ENCODE data around the gene CD300E. TPM values are rescaled to one million over a fixed set of nuclear protein-coding genes. Genes with fewer than 3 reads are reported as not detected.
A peak's percentile ranks its signal among the peaks of the same experiment; 100 is the strongest.

CD300E gene
- total and polyA plus RNA-seq, 2 of the 4 experiments (the other 2 are of a cell fraction) = not detected

DNA sequence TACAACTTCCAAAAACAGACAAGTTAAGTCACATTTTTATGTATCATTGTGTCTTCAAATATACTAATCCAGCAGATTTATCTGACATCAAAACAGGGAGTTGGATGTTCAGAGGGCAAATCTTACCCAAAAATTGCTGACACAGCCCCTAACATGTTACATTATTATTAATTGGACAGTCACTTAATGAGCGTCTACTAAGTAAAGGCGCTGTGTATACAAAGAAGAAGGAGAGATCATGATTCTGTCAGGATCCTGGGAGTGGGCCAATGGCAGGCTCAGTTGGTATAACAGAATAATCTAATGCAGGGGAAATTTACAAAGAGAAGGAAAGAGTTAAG, 18.4 kb upstream of the CD300E start:
- Histone ChIP-seq H2BK120ac (ENCODE audit: low read depth, low read length) (no peak overlapping the region), H3K9me1 (ENCODE audit: insufficient read depth, low read length) (no peaks in the 10 kb centered on the region), H3K4me1 (ENCODE audit: control insufficient read depth, insufficient read depth, low read length) (no peaks in the 10 kb centered on the region), H3K36me3 (ENCODE audit: control insufficient read depth, insufficient read depth, low read length) (no peaks in the 10 kb centered on the region), H3K4ac (ENCODE audit: low read depth, low read length) (no peak overlapping the region), H2AFZ (replicated peaks; ENCODE audit: low read length, poor library complexity) (no peak overlapping the region), H2BK5ac (ENCODE audit: low read depth, low read length, poor library complexity, severe bottlenecking) (no peak overlapping the region), H2BK15ac (ENCODE audit: low read depth, low read length) (no peak overlapping the region), H3K56ac (ENCODE audit: extremely low read depth, insufficient read depth, low read length) (no peak overlapping the region), H3K4me2 (ENCODE audit: low read depth, low read length) (no peak overlapping the region), H3K18ac (ENCODE audit: low read depth, low read length) (no peak overlapping the region), H2BK20ac (ENCODE audit: low read depth, low read length) (no peak overlapping the region), H2AK5ac (ENCODE audit: low read depth, low read length) (no peak overlapping the region), H4K20me1 (ENCODE audit: insufficient read depth, low read length) (no peaks in the 10 kb centered on the region), H3K23ac (ENCODE audit: low read depth, low read length) (no peak overlapping the region), H3K79me1 (ENCODE audit: low read depth in 1 of 2, low read length in 2 of 2) (no peaks in the 10 kb centered on the region), H3K9me3 (ENCODE audit: control insufficient read depth, insufficient read depth, low read length) (no peaks in the 10 kb centered on the region), H4K5ac (ENCODE audit: low read depth, low read length) (no peak overlapping the region), H4K8ac (ENCODE audit: low read depth in 2 of 2, low read length in 2 of 2) (no peak overlapping the region), H3K4me3 (ENCODE audit: insufficient read depth, low read depth, low read length) (no peak overlapping the region), H3K14ac (replicated peaks; ENCODE audit: low read depth, low read length) (no peak overlapping the region), H3K27me3 (ENCODE audit: control insufficient read depth, insufficient read depth, low read length) (no peaks in the 10 kb centered on the region), H3K9ac (ENCODE audit: low read depth, low read length) (no peak overlapping the region), H2AK9ac (replicated peaks; ENCODE audit: low read depth, low read length, poor library complexity) (no peak overlapping the region), H3K27ac (ENCODE audit: insufficient read depth, low read length) (no peak overlapping the region), H4K91ac (ENCODE audit: insufficient read depth, low read depth, low read length) (no peak overlapping the region)
- CTCF ChIA-PET = no interaction called here
- POLR2A ChIA-PET (ENCODE audit: unreplicated experiment) = no interaction called here
- dilution Hi-C loops (cut with HindIII; ENCODE audit: low sequenced_read_pairs, unreplicated experiment) (no loop called here), intact Hi-C loops (cut with micrococcal nuclease) (no loop called here), in situ Hi-C loops (cut with MboI; ENCODE audit: low sequenced_read_pairs) (no loop called here)
- BruUV-seq (replicated peaks) = no TSS peak
- DNase-seq (no peak), ATAC-seq (ENCODE audit: low read depth) (no peak)
- no CpG with 5 or more reads among the region's 2 CpGs for WGBS, 2 experiments (ENCODE audit: extremely low coverage in 2 of 2, insufficient read length in 1 of 2)
- no peak for TF ChIP-seq USF2 (IDR thresholded peaks at IDR 0.05; ENCODE audit: low read depth, low read length)
- TF ChIP-seq MAFK (IDR thresholded peaks at IDR 0.05; ENCODE audit: low read depth, low read length) = peak; percentile 47
